GM10266 (cell line): ENCODE measurements around the gene TCF3.

Experiments used
- DNase-seq: peaks from one replicate; pipeline ENCODE4 v3.0.0; 2012; ENCODE audit errors: extremely low spot score
- CTCF ChIP-seq: IDR thresholded peaks from 2 replicates; pipeline ENCODE4 v1.5.1; 2012; ENCODE audit warnings: mild to moderate bottlenecking, low read depth; ENCODE audit not compliant: control insufficient read depth, insufficient read depth; ENCODE audit errors: missing control alignments

Gene TCF3

GRCh38 chr19:1612114-1613086 lies 40.0 kb downstream of the TCF3 start:
- DNase-seq: no peak
- TF ChIP-seq CTCF: no peak

- no peak for DNase-seq
- TF ChIP-seq CTCF: no peak
These were observed 41.1 kb downstream of the TCF3 start for GRCh38 chr19:1611353-1611752.

DNA sequence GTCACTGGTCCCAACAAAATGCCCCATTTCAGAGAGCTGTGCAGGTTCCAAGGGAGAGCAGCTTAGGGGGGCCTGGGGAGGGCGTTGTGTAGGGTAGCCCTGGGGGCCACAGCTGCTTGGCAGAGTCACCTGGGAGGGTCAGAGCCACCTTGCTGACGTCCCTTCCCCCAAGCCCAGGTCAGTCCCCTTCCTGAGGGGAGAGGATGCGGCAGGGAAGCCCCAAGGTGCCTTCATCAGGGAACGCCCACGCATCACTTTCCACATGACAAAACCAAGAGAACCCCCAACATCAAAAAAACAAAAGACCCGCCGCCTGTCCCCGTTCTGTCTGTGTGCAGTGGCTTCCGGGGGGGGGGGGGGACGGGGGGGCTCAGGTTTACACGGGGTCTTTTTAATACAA lies 41.8 kb downstream of the TCF3 start:
- no peak for DNase-seq
- no peak for TF ChIP-seq CTCF

GRCh38 chr19:1609680-1610474 lies 42.5 kb downstream of the TCF3 start:
- no peak for DNase-seq
- TF ChIP-seq CTCF: no peak

DNA sequence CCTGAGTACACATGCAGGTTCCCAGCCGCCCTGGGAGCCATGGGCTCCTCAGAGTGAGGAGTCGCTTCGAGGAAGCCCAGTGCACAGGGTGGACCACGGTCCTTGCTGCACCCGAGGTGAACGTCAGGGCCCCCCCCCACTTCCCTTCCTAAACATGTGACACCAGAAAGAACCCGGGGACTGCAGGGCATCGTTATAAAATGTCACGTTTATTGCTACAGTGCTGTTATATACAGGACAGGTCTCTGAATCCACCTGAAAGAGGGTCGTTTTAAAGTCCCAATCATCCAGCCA lies 43.4 kb downstream of the TCF3 start:
- TF ChIP-seq CTCF: no peak
- no peak for DNase-seq

GRCh38 chr19:1608359-1609102 lies 43.9 kb downstream of the TCF3 start:
- no peak for TF ChIP-seq CTCF
- DNase-seq: no peak
